Mucosa of descending colon (tissue), 3 donors: ENCODE results near the gene CNTRL. TPM values are rescaled to one million over a fixed set of nuclear protein-coding genes. Genes with fewer than 3 reads are reported as not detected.

Experiments
- ATAC-seq: fragments of 200-7000 bp; cut with Tn5 transposase; one replicate; pipeline ENCODE4 v1.9.1; 2020; ENCODE audit warnings: mild to moderate bottlenecking, moderate library complexity
- DNase-seq, 3 donors: peaks; one replicate each; pipeline ENCODE4 v3.0.0-alpha.2; 2020
- H3K36me3 ChIP-seq: fragments of 200-600 bp; one replicate; pipeline ENCODE4 v1.8.0; 2021; ENCODE audit warnings: low read depth, mild to moderate bottlenecking
- H3K4me1 ChIP-seq: fragments of 200-600 bp; one replicate; pipeline ENCODE4 v1.8.0; 2021; ENCODE audit warnings: low read depth, mild to moderate bottlenecking
- H3K4me3 ChIP-seq: fragments of 200-600 bp; one replicate; pipeline ENCODE4 v1.8.0; 2021; ENCODE audit warnings: mild to moderate bottlenecking
- H3K9me3 ChIP-seq: fragments of 200-600 bp; one replicate; pipeline ENCODE4 v1.8.0; 2021; ENCODE audit warnings: mild to moderate bottlenecking
- intact Hi-C, 2 donors: fragments of 100-400 bp; cut with DNase I in 1 of 2; cut with micrococcal nuclease in 1 of 2; formaldehyde crosslinking; loops; one replicate each; pipeline versions ENCODE4 v1.11.0 to v1.11.1; 2022; cut with DNase I, micrococcal nuclease
- total RNA-seq, 3 donors: library from RNA; stranded (reverse); fragmentation: NEBNext Ultra II Directional in 2 of 3; extraction: Animal tissue kit (Norgen Biotek cat#: 25700) in 2 of 3; gene quantifications; one replicate each; pipeline versions ENCODE4 v1.2.1 to v1.2.4, GENCODE V29; 2021 to 2023
- TF ChIP-seq, protein P1 (sequence below): fragments of 200-600 bp; IDR thresholded peaks from one replicate; pipeline ENCODE4 v1.8.0; 2022; ENCODE audit warnings: antibody characterized with exemption, mild to moderate bottlenecking
- donor health status: DM: no; HTN: no; CAD: no; lungs with moderate emphysema.
- donor health status: DM: no; HTN: no; CAD: no.
- donor health status: DM: no; HTN: yes; CAD: no.

CNTRL gene
- total RNA-seq, 3 donors from 2014 or later = 9.6 to 12.4 (median 9.7) TPM

DNA sequence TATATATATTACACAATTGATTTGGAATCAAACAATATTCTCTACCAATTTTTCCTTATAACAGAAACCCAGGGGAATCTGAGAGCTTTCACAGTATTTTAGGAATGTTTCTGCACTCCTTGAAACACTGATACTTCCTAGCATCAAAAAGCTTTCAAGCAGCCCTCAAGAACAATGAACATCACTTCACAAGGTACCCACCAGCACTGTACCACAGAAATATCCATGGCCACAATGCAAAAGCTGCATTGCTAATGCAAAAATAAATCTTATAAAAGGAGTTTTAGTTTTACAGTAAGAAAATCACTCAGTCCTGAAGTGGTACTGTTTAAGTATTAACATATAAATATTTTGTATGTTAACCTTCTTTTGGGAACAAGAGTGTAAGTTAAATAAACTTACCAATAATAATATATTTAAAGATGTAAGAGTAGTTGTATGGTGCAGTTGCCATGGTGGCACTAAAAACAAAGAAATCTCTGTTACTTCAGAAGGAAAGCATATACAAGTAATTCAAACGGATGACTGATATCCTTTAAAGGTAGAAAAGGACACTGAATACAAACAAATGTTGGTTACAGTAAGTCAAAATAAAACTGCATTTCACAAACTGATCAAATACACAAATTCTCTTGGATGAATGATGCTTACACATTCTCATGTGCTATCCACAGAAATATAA, 118.3 kb downstream of the CNTRL start:
- no peaks in the 10 kb centered on the region for H3K36me3 ChIP-seq
- no peaks in the 10 kb centered on the region for H3K9me3 ChIP-seq
- TF ChIP-seq, protein P1, sequence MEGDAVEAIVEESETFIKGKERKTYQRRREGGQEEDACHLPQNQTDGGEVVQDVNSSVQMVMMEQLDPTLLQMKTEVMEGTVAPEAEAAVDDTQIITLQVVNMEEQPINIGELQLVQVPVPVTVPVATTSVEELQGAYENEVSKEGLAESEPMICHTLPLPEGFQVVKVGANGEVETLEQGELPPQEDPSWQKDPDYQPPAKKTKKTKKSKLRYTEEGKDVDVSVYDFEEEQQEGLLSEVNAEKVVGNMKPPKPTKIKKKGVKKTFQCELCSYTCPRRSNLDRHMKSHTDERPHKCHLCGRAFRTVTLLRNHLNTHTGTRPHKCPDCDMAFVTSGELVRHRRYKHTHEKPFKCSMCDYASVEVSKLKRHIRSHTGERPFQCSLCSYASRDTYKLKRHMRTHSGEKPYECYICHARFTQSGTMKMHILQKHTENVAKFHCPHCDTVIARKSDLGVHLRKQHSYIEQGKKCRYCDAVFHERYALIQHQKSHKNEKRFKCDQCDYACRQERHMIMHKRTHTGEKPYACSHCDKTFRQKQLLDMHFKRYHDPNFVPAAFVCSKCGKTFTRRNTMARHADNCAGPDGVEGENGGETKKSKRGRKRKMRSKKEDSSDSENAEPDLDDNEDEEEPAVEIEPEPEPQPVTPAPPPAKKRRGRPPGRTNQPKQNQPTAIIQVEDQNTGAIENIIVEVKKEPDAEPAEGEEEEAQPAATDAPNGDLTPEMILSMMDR = no peak
- H3K4me3 ChIP-seq = no peak overlapping the region
- intact Hi-C loops = no loop called here
- DNase-seq (no peak), ATAC-seq (no peak)
- peaks cover 39% of the 10 kb centered on the region for H3K4me1 ChIP-seq

DNA sequence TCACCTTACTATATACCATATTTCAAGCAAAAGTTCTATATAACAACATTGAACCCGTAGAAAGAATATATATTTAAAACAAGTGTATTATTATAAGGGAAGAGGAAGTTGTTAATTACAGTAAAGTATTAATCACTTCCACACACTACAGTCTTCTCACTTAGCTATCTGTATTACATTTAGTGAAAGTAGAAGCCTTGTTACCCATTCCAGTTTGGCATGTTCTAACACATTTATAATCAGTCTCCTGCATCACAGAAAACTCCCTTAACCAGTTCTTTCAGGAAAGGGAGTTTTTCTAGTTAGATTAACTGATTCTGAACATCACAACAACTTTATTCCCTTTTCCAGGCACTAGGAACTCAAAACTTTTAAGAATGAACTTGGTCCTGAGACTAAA, 120.0 kb downstream of the CNTRL start:
- TF ChIP-seq, protein P1 = no peak
- DNase-seq (no peak), ATAC-seq (no peak)
- Histone ChIP-seq H3K36me3 (no peaks in the 10 kb centered on the region), H3K4me1 (peaks cover 56% of the 10 kb centered on the region), H3K4me3 (no peak overlapping the region), H3K9me3 (no peaks in the 10 kb centered on the region)
- intact Hi-C loops = no loop called here

DNA sequence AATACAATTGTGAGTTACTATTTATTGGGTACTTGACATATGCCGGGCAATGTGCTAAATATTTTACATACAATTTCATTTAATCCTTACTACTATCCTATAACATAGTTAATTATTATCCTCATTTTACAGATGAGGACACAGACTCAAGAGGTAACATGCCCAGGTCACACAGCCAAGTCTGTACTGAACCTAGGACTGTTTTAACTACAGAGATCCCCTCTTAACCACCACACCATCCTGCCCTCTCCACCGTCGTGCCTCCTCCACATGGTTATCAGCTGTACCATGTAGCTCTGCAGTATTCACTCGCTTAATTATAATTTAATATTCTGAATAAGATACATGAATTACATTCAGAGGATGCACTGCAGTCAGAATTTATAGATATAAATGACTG, 121.6 kb downstream of the CNTRL start:
- Histone ChIP-seq H3K4me3 (no peak overlapping the region), H3K9me3 (no peaks in the 10 kb centered on the region), H3K36me3 (no peaks in the 10 kb centered on the region), H3K4me1 (peaks cover 53% of the 10 kb centered on the region)
- ATAC-seq = no peak
- no peak for DNase-seq
- TF ChIP-seq, protein P1 = no peak
- intact Hi-C loops = no loop called here

DNA sequence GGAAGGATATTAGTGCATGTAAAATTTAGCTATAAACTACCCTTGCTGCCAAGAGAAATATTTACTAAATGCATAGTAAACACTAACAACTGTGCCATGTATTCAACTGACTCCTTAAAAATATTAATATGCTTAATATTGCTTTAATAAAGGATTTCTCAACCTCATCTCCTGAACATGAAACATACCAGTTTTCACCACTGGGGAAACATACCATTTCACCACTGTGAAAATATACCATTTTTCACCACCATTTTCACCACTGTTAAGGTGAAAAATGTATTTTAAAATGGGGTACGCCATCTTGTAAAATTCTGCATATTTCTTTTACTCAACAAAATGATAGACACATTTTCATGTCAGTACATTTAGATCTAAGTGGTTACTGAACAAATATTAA, 122.4 kb downstream of the CNTRL start:
- H3K4me1 ChIP-seq = peaks cover 53% of the 10 kb centered on the region
- intact Hi-C loops = no loop called here
- no peak overlapping the region for H3K4me3 ChIP-seq
- H3K9me3 ChIP-seq = no peaks in the 10 kb centered on the region
- DNase-seq (no peak), ATAC-seq (no peak)
- no peaks in the 10 kb centered on the region for H3K36me3 ChIP-seq
- TF ChIP-seq, protein P1 = no peak

DNA sequence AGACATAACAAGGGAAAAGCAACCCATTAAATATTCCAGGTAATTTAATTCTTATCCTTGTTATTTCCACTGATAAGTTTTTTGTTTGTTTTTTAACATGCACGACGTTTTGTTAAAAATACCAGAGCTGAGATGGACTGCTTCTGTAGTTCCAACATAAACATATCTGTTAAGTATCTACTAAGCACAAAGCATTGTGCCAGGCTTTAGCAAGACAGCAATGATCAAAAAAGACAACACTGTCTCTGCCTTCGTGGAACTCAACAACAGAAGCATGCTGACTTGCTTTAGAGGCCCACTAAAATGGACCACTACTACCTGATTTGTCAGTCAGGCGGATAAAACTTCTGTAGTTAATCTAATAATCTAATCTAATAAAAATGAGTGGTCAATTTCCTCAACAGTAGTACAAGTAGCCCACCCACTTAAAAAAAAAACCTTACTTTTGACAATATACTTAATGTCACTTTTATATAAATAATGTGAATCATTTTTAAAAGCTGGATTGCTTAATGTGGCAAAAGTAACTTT, 123.8 kb downstream of the CNTRL start:
- peaks cover 48% of the 10 kb centered on the region for H3K4me1 ChIP-seq
- intact Hi-C loops = no loop called here

More for the DNA sequence above, 123.8 kb downstream of the CNTRL start:
- TF ChIP-seq, protein P1 = no peak
- Histone ChIP-seq H3K9me3 (no peaks in the 10 kb centered on the region), H3K36me3 (no peaks in the 10 kb centered on the region), H3K4me3 (no peak overlapping the region)
- DNase-seq (no peak), ATAC-seq (no peak)
